GDM1 (cell line): Measurements from ENCODE around the gene C4B.
A peak's percentile ranks its signal among the peaks of the same experiment; 100 is the strongest.
"Not testable (repeated sequence)": the region's sequence is repeated elsewhere in the genome, so short reads cannot be mapped to it uniquely, and the experiment has no call there.

Experiments used
- DNase-seq: peaks from one replicate; lab custom pipeline; 2025; lab: John Stamatoyannopoulos, UW

The C4B gene

DNA sequence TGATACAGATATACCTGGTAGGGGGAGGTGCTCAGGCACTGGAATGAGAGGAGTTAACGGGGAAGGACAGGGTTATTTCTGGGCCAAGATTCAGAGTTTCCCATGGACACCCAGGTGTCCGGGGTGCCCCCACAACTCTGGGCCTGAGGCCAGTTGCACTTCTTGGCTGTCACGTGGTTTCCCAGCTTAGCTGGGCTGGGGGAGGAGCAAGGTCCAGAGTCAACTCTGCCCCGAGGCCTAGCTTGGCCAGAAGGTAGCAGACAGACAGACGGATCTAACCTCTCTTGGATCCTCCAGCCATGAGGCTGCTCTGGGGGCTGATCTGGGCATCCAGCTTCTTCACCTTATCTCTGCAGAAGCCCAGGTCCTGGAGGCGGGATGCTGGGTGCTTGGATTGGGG lies at the start of gene C4B:
Gene C4B, plus strand, starts transcription at position 249 of the 400 bp plus-strand sequence. Its CDS starts 51 bp downstream, at position 300.
- not testable (repeated sequence) for DNase-seq

GRCh38 chr6:31965700-31966099 lies 48.9 kb upstream of the C4B start:
- no peak for DNase-seq

- no peak for DNase-seq
These were observed 48.1 kb upstream of the C4B start for GRCh38 chr6:31966506-31966905.

GRCh38 chr6:31966997-31967925 lies 47.3 kb upstream of the C4B start:
- DNase-seq: no peak

DNA sequence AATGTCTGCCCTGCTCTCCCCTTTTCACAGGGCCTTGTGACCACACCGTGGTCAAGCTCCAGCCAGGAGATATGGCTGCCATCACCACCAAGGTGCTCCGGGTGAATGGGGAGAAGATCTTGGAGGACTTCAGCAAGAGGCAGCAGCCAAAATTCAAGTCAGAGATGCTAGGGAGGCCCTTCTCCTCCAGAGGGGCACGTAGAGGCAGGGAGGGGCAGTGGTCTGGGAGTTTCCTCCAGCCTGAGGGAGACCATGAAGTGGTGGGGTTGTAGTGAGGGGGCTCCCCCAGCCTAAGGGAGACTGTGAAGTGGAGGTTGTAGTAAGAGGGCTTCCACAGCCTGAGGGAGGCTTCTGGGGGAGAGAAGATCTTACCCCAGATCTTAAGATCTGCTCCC lies 46.7 kb upstream of the C4B start:
- DNase-seq: no peak

GRCh38 chr6:31968326-31968725 lies 46.3 kb upstream of the C4B start:
- no peak for DNase-seq

- DNase-seq: no peak
These were observed 45.5 kb upstream of the C4B start for GRCh38 chr6:31968791-31969711.

GRCh38 chr6:31969712-31970603 lies 44.6 kb upstream of the C4B start:
- DNase-seq: no peak

DNA sequence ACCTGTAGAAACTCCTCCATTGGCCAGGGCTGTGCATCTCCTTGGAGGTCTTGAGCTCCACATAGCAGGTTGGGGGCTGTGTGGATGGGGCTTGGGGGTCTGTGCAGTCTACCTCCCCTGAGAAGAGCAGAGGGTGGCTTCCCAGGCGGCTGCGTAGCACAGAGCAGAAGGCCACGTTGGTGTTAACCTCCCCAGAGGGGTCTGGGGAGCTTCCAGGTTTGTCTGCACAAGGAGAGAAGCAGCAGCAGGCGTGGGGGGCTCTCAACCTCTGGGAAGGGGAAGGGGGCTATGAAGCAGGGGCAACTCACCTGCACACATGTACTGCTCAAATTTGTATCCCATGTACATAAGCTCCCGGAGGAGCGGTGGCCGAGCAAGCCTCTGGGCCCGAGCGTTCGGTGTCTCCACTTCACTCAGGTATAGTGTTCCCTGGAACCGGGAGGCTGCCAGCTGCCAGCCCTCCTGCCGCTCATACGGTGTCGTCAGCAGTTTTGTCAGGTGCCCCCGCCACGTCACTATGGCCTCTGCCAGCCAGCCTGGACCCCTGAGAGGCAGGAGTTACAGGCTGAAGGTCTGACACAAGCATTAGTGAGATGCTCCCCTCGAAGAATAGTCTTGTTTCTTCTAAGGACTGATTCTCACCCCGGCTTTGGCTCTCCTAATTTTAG lies 43.9 kb upstream of the C4B start:
- no peak for DNase-seq

GRCh38 chr6:31971279-31971992 lies 43.2 kb upstream of the C4B start:
- no peak for DNase-seq

GRCh38 chr6:31971993-31972708 lies 42.4 kb upstream of the C4B start, which contains the start of gene DXO:
DXO (minus strand) TSS chr6:31972138; CDS start chr6:31971675, 463 bp downstream.
- DNase-seq: peak; percentile 98

DNA sequence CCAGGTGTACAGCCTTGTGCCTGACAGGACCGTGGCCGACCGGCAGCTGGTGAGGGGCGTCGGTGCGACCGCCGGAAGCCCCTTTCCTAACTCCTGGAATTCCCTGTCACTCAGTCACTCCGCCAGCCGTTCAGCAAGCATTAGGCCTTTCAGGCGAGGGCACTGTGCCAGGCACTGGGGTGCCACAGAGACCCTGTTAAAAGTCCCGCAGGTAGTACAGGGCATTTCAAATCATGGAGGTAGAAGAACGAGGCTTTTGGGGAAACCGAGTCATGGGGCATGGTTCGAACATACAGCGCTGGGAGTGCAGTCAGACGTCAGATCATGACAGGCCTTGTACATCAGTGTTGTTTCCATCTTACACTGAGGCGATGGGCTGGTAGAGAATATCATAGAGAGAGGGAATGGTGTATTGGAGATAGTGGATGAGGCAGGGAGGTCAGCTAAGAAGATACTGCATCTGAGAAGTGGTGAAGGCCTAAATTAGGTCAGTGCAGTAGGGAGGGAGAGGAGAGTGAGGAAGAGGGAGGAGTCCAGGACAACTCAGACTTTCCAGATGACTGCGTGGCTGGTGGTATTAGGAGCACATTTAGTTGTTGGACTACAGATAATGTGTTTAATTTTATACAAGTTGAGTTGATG lies 41.8 kb upstream of the C4B start:
- DNase-seq: no peak

DNA sequence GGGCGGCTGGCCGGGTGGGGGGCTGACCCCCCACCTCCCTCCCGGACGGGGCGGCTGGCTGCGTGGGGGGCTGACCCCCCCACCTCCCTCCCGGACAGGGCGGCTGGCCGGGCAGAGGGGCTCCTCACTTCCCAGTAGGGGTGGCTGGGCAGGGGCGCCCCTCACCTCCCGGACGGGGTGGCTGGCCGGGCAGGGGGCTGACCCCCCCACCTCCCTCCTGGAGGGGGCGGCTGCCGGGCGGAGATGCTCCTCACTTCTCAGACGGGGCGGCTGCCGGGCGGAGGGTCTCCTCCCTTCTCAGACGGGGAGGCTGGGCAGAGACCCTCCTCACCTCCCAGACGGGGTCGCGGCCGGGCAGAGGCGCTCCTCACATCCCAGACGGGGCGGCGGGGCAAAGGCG lies 38.5 kb upstream of the C4B start:
- DNase-seq: not testable (repeated sequence)

GRCh38 chr6:31977816-31978431 lies 36.7 kb upstream of the C4B start:
- DNase-seq: no peak

DNA sequence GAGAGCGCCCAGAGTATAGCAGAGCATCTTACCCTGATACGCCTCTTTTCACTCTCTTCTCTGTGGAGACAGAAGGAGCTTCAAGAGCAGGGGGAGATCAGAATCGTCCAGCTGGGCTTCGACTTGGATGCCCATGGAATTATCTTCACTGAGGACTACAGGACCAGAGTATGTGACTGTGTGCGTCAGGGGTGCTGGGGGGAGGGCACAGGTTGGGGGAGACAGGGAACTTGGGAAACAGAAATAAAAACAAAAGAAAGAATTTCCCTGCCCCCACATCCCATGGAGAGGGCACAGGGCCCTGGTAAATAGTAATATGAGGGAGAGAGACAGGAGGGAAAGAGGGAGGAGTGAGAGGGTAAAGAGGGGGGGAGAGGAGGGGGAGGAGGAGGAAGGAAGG lies 35.8 kb upstream of the C4B start:
- DNase-seq: no peak

DNA sequence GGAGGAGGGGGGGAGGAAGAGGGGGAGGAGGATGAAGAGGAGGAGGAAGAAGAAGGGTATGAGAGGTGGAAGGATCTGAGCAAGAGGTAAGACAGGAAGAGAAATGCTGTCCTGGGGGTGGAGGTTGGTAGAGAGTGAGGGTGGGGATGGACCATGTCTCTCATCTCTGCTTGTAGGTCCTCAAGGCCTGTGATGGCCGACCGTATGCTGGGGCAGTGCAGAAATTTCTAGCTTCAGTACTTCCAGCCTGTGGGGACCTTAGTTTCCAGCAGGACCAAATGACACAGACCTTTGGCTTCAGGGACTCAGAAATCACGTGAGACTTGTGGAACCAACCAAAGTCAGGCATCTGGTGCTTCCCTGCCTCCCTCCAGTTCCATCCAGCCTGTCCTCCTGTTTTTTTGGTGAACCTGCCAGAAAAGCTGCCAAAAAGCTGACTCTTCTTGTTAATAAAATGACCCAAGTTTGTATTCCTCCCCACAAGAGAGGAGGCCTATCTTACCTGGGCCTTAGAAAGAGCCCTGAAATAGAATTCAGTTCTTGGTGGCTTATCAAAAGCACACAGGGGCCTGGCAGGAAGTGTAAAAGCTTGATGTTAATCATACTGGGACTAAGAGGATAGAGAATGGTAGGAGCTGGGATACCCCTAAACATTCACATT lies 35.2 kb upstream of the C4B start:
- no peak for DNase-seq

DNA sequence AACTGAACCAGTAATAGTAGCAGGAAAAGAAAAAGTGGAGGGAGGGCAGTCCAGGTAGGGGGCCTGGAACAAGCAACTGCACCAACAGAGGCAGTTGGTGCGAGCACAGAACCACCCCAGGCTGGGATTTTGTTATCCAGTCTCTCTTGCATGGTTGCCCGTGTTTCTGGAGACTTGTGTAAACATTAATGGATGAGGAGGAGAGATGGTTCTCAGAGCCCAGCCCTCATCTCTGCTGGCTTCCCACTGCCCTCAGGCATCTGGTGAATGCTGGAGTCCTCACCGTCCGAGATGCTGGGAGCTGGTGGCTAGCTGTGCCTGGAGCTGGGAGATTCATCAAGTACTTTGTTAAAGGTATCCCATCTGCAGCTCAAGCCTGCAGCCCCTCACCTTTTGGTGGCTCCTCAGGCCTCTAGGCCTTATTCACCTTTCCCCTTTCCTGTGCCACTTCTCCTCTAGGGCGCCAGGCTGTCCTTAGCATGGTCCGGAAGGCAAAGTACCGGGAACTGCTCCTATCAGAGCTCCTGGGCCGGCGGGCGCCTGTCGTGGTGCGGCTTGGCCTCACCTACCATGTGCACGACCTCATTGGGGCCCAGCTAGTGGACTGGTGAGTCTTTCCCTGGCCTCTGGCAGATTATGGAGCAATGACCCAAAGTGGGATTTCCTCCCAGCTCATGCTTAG lies 34.3 kb upstream of the C4B start:
- not testable (repeated sequence) for DNase-seq

- DNase-seq: not testable (repeated sequence)
These were observed 33.6 kb upstream of the C4B start for GRCh38 chr6:31980998-31981397.
